SK-N-SH (cell line): ENCODE measurements around the gene TCIRG1. TPM values are rescaled to one million over a fixed set of nuclear protein-coding genes. Genes with fewer than 3 reads are reported as not detected.

Source experiments
- CTCF ChIA-PET: fragments of 300-600, 350-600 bp; formaldehyde crosslinking; extraction: SDS; loops from one replicate; lab custom pipeline; 2021; lab: Yijun Ruan, JAX
- POLR2A ChIA-PET: fragments of 350-600 bp; sonication (Branson Sonifier 250); formaldehyde crosslinking; extraction: SDS; loops from one replicate; lab custom pipeline; 2020; ENCODE audit warnings: antibody characterized with exemption, inconsistent platforms; lab: Yijun Ruan, JAX
- DNase-seq: peaks from one replicate; pipeline ENCODE4 v3.0.0; 2012
- H2AFZ ChIP-seq: fragments of 200-600 bp; sonication (generic); 2 replicates; pipeline ENCODE4 v1.8.1; 2016; ENCODE audit warnings: antibody characterized with exemption, mild to moderate bottlenecking, low read depth
- H3F3A ChIP-seq: fragments of 200-600 bp; sonication (generic); replicated peaks from 2 replicates; pipeline ENCODE3; 2016; ENCODE audit warnings: antibody characterized with exemption, mild to moderate bottlenecking; ENCODE audit not compliant: insufficient read depth
- H3K27ac ChIP-seq, 2 experiments: fragments of 200-500 bp in 1 of 2; fragments of 200-600 bp in 1 of 2; sonication (Bioruptor generic) in 1 of 2; sonication (generic), shearing (Covaris generic) in 1 of 2; 2 replicates each; pipeline versions ENCODE4 v1.5.1 to v1.6.1; 2014 to 2016; ENCODE audit warnings: low read depth in 2 of 2, inconsistent platforms in 1 of 2, low read length in 1 of 2, mild to moderate bottlenecking in 1 of 2, mixed read lengths in 1 of 2
- H3K27me3 ChIP-seq: fragments of 200-600 bp; sonication (generic), shearing (Covaris generic); 2 replicates; pipeline ENCODE4 v1.6.1; 2016; ENCODE audit warnings: mixed run types; ENCODE audit not compliant: insufficient read depth
- H3K36me3 ChIP-seq, 2 experiments: fragments of 200-500 bp in 1 of 2; fragments of 200-600 bp in 1 of 2; sonication (Bioruptor generic) in 1 of 2; sonication (generic) in 1 of 2; replicated peaks in 1 of 2; 2 replicates each; pipeline versions ENCODE3 to v1.5.1; 2014 to 2016; ENCODE audit warnings: low read length in 1 of 2, mild to moderate bottlenecking in 1 of 2; ENCODE audit not compliant: insufficient read depth in 2 of 2, control insufficient read depth in 1 of 2
- H3K4me1 ChIP-seq, 2 experiments: fragments of 200-500 bp in 1 of 2; fragments of 200-600 bp in 1 of 2; sonication (Bioruptor generic) in 1 of 2; sonication (generic), shearing (Covaris generic) in 1 of 2; 2 replicates each; pipeline versions ENCODE4 v1.5.1 to v1.6.1; 2014 to 2016; ENCODE audit warnings: low read depth in 1 of 2, low read length in 1 of 2, mixed run types in 1 of 2; ENCODE audit not compliant: insufficient read depth in 2 of 2, control insufficient read depth in 1 of 2
- H3K4me2 ChIP-seq: fragments of 200-600 bp; sonication (generic), shearing (Covaris generic); 2 replicates; pipeline ENCODE4 v1.6.1; 2017; ENCODE audit warnings: mixed run types
- H3K4me3 ChIP-seq, 2 experiments: fragments of 200-500 bp in 1 of 2; fragments of 200-600 bp in 1 of 2; sonication (Bioruptor generic) in 1 of 2; sonication (generic), shearing (Covaris generic) in 1 of 2; 2 replicates each; pipeline versions ENCODE4 v1.5.1 to v1.8.1; 2014 to 2016; ENCODE audit warnings: low read depth in 2 of 2, inconsistent platforms in 1 of 2, low read length in 1 of 2, mild to moderate bottlenecking in 1 of 2, mixed read lengths in 1 of 2, moderate library complexity in 1 of 2
- H3K79me2 ChIP-seq: fragments of 200-600 bp; sonication (generic); 2 replicates; pipeline ENCODE4 v1.8.1; 2017; ENCODE audit warnings: mild to moderate bottlenecking; ENCODE audit not compliant: insufficient read depth
- H3K9ac ChIP-seq: fragments of 200-600 bp; sonication (generic); 2 replicates; pipeline ENCODE4 v1.6.1; 2017; ENCODE audit warnings: mixed run types
- H3K9me2 ChIP-seq: fragments of 200-600 bp; sonication (generic); 2 replicates; pipeline ENCODE4 v1.6.1; 2017; ENCODE audit warnings: mixed run types
- H3K9me3 ChIP-seq: fragments of 200-600 bp; sonication (generic); 2 replicates; pipeline ENCODE4 v1.6.1; 2017; ENCODE audit warnings: mixed run types, mild to moderate bottlenecking, moderate library complexity
- H4K20me1 ChIP-seq: fragments of 200-600 bp; sonication (generic); 2 replicates; pipeline ENCODE4 v1.6.1; 2017; ENCODE audit warnings: mild to moderate bottlenecking, mixed run types; ENCODE audit not compliant: insufficient read depth
- CHD2 ChIP-seq: fragments of 150-350 bp; IDR thresholded peaks from 2 replicates; pipeline ENCODE4 v1.6.1; 2018; ENCODE audit warnings: low read length; ENCODE audit not compliant: partially characterized antibody
- ELF1 ChIP-seq: IDR thresholded peaks from 2 replicates; pipeline ENCODE4 v1.4.0; 2012
- EZH2phosphoT487 ChIP-seq: fragments of 200-600 bp; sonication (generic); IDR thresholded peaks from 2 replicates; pipeline ENCODE4 v1.6.1; 2017; ENCODE audit warnings: low read depth, mixed run types, mild to moderate bottlenecking, antibody characterized with exemption, moderate library complexity, borderline replicate concordance
- FOSL2 ChIP-seq: IDR thresholded peaks from 2 replicates; pipeline ENCODE4 v1.4.0; 2012; ENCODE audit warnings: low read depth, mild to moderate bottlenecking, moderate library complexity, borderline replicate concordance
- FOXJ3 ChIP-seq: sonication (generic); formaldehyde crosslinking; IDR thresholded peaks from 2 replicates; pipeline ENCODE4 v1.5.1; 2020; ENCODE audit warnings: mild to moderate bottlenecking, missing genetic modification reagents
- FOXM1 ChIP-seq: IDR thresholded peaks from 2 replicates; pipeline ENCODE4 v1.4.0; 2012; ENCODE audit warnings: low read depth, mild to moderate bottlenecking
- GABPA ChIP-seq: IDR thresholded peaks from 2 replicates; pipeline ENCODE4 v1.4.0; 2012; ENCODE audit warnings: low read depth, mild to moderate bottlenecking
- MEF2A ChIP-seq: IDR thresholded peaks from 2 replicates; pipeline ENCODE4 v1.4.0; 2012; ENCODE audit warnings: low read depth, borderline replicate concordance
- NFIC ChIP-seq: IDR thresholded peaks from 2 replicates; pipeline ENCODE4 v1.4.0; 2012; ENCODE audit warnings: borderline replicate concordance
- POLR2AphosphoS5 ChIP-seq: IDR thresholded peaks from 2 replicates; pipeline ENCODE4 v1.6.1; 2012; ENCODE audit warnings: low read depth, low read length
- RAD21 ChIP-seq: IDR thresholded peaks from 2 replicates; pipeline ENCODE4 v1.6.1; 2012; ENCODE audit warnings: mild to moderate bottlenecking, low read length
- RCOR1 ChIP-seq: fragments of 150-350 bp; IDR thresholded peaks from 2 replicates; pipeline ENCODE4 v1.6.1; 2017; ENCODE audit warnings: antibody characterized with exemption, low read length
- RFX5 ChIP-seq: IDR thresholded peaks from 2 replicates; pipeline ENCODE4 v1.6.1; 2012; ENCODE audit warnings: mild to moderate bottlenecking, improper control_type of control experiment, low read length
- RXRA ChIP-seq: IDR thresholded peaks from 2 replicates; pipeline ENCODE4 v1.4.0; 2012; ENCODE audit warnings: low read depth, mild to moderate bottlenecking, borderline replicate concordance
- SMC3 ChIP-seq: IDR thresholded peaks from 2 replicates; pipeline ENCODE4 v1.6.1; 2012; ENCODE audit warnings: low read depth, low read length, improper control_type of control experiment
- TAF1 ChIP-seq: IDR thresholded peaks from 2 replicates; pipeline ENCODE4 v1.6.1; 2012; ENCODE audit warnings: low read depth, mild to moderate bottlenecking, low read length, moderate library complexity, borderline replicate concordance
- TCF12 ChIP-seq: IDR thresholded peaks from 2 replicates; pipeline ENCODE4 v1.4.0; 2012
- TEAD4 ChIP-seq: IDR thresholded peaks from 2 replicates; pipeline ENCODE4 v1.4.0; 2012; ENCODE audit warnings: mild to moderate bottlenecking, borderline replicate concordance; ENCODE audit not compliant: insufficient read depth
- USF1 ChIP-seq: IDR thresholded peaks from 2 replicates; pipeline ENCODE4 v1.4.0; 2012; ENCODE audit warnings: low read depth, borderline replicate concordance
- WGBS: methylation state at CpG from one replicate; pipeline ENCODE4 v1.1.6; 2017; ENCODE audit warnings: low lambda C conversion rate; 5-methylcytosine and 5-hydroxymethylcytosine counted together
- polyA plus RNA-seq, 3 experiments: library from polyadenylated mRNA; depleted of rRNA; stranded (reverse); fragments of >200 nt; gene quantifications; 2 replicates each; pipeline ENCODE4 v1.2.3, GENCODE V29; 2012

TCIRG1 gene
- polyA plus RNA-seq, 1 of the 3 experiments (the other 2 are of a cell fraction) = 0.58 TPM

GRCh38 chr11:68076371-68077042 is 37.7 kb downstream of the TCIRG1 start:
- no peak overlapping the region for H2AFZ ChIP-seq
- ChIA-PET POLR2A (no interaction called here), CTCF (no interaction called here)
- H3K9me2 ChIP-seq = no peaks in the 10 kb centered on the region
- no peaks in the 10 kb centered on the region for H4K20me1 ChIP-seq
- no peaks in the 10 kb centered on the region for H3K79me2 ChIP-seq
- peaks cover 2 to 12% of the 10 kb centered on the region in 2 experiments for H3K36me3 ChIP-seq
- H3K4me1 ChIP-seq = no peaks in the 10 kb centered on the region
- H3K27me3 ChIP-seq = no peaks in the 10 kb centered on the region
- no peaks in the 10 kb centered on the region for H3K9me3 ChIP-seq
- TF ChIP-seq RAD21 (peak; percentile 20), FOXJ3 (CRISPR knock-in tag) (no peak)
- no peaks in the 10 kb centered on the region for H3F3A ChIP-seq
- DNase-seq = peak; percentile 32
- no peak overlapping the region for H3K4me2 ChIP-seq
- no peak overlapping the region for H3K4me3 ChIP-seq
- H3K27ac ChIP-seq = no peak overlapping the region
- H3K9ac ChIP-seq = no peak overlapping the region
- 84% methylated on average over 11 of the region's 11 CpGs for WGBS

DNA sequence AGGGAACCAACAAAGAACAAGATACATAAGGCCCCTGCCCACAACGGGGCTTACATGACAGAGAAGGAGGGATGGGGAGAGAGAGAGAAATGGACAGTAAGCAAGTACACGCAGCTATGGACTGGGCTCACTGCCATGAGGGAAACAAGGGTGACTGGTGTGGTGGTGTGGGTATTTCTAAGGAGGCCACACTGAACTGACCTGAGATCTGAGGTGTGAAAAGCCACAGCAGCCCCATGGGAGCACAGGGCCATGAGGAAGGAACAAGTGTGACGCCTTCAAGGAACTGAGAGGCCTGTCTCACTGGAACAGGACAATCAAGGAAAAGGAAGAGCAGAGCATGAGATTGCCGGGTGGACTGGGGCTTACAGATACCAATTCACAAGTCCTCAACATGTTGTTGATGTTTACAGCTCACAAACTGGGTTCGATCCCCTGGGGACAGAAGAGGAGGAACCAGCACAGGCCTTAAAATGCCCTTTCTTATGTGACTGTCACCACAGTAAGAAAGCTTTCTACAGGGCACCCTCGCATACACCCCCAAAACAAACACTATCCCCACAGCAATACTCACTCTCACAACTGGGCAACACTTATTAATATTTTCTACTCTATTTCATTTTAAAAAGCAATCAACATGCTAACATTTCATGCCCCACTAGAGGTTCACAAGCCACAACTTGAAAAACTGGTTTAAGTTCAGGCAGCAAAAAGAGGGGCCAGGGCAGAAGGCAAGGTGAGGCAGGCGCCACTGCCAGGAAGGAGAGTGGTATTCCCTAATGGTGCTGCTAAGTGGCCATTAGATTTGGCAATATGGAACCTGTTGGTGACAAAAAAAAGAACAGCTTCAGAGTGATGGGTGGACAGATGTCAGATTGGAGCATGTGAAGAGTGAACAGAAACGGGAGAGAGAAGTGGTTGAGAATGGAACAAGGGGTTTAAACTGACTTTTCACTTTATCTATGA is 39.1 kb downstream of the TCIRG1 start:
- H4K20me1 ChIP-seq = no peaks in the 10 kb centered on the region
- no peaks in the 10 kb centered on the region for H3K27me3 ChIP-seq
- H3K79me2 ChIP-seq = no peaks in the 10 kb centered on the region
- DNase-seq = no peak
- H2AFZ ChIP-seq = no peak overlapping the region
- TF ChIP-seq NFIC (no peak), ELF1 (no peak)
- TF ChIP-seq, all 33 proteins: peak for 0
- no peaks in the 10 kb centered on the region for H3K4me1 ChIP-seq
- ChIA-PET CTCF (interaction anchor here (0.6 kb wide), 1 partner anchor 24 kb away, joined by 3 read pairs; no protein-coding TSS in a partner anchor), POLR2A (no interaction called here)
- 91% methylated on average over 8 of the region's 8 CpGs for WGBS
- no peak overlapping the region for H3K27ac ChIP-seq
- no peaks in the 10 kb centered on the region for H3F3A ChIP-seq
- H3K4me2 ChIP-seq = no peak overlapping the region
- no peaks in the 10 kb centered on the region for H3K9me2 ChIP-seq
- peaks cover 0 to 2% of the 10 kb centered on the region in 2 experiments for H3K36me3 ChIP-seq
- no peak overlapping the region for H3K4me3 ChIP-seq
- H3K9ac ChIP-seq = no peak overlapping the region
- no peaks in the 10 kb centered on the region for H3K9me3 ChIP-seq

GRCh38 chr11:68080860-68081259 is 42.0 kb downstream of the TCIRG1 start:
- Histone ChIP-seq H3K4me1 (no peaks in the 10 kb centered on the region), H3K27me3 (no peaks in the 10 kb centered on the region), H2AFZ (no peak overlapping the region), H3K4me2 (no peak overlapping the region), H3K4me3 (no peak overlapping the region), H3K79me2 (peaks cover 3% of the 10 kb centered on the region; the same call in 1 of the 2 replicates), H3K27ac (no peak overlapping the region), H3K9me2 (no peaks in the 10 kb centered on the region), H3F3A (no peaks in the 10 kb centered on the region), H3K36me3 (peaks cover 0 to 2% of the 10 kb centered on the region in 2 experiments), H4K20me1 (no peaks in the 10 kb centered on the region), H3K9ac (no peak overlapping the region), H3K9me3 (no peaks in the 10 kb centered on the region)
- POLR2A ChIA-PET = no interaction called here
- WGBS = 100% methylated on average over 8 of the region's 8 CpGs
- DNase-seq = no peak
- TF ChIP-seq RAD21 (no peak), RXRA (no peak), GABPA (no peak), EZH2phosphoT487 (no peak), MEF2A (no peak), FOXM1 (no peak), FOSL2 (no peak), SMC3 (no peak), ELF1 (no peak), TEAD4 (no peak), RCOR1 (no peak), TAF1 (no peak), RFX5 (no peak), CHD2 (no peak), USF1 (no peak), POLR2AphosphoS5 (no peak), TCF12 (no peak)
- CTCF ChIA-PET = interaction anchor here (1.5 kb wide), 1 partner anchor 22 kb away, joined by 3 read pairs; no protein-coding TSS in a partner anchor
